H1 (cell line): Measurements from ENCODE around the gene FGF11. TPM values are rescaled to one million over a fixed set of nuclear protein-coding genes. Genes with fewer than 3 reads are reported as not detected.

Source experiments
- CTCF ChIA-PET: fragments of 300-600 bp; sonication (Branson Sonifier 250); formaldehyde crosslinking; loops from one replicate; lab custom pipeline; 2021; ENCODE audit not compliant: partially characterized antibody; lab: Charles Lee
- POLR2A ChIA-PET: fragments of 300-600 bp; sonication (Branson Sonifier 250); formaldehyde crosslinking; loops from one replicate; lab custom pipeline; 2021; ENCODE audit warnings: inconsistent platforms; ENCODE audit not compliant: partially characterized antibody; lab: Charles Lee
- DNase-seq, 2 experiments: peaks; one replicate each; pipeline versions ENCODE4 v3.0.0 to v3.0.0-alpha.2; 2010 to 2022; ENCODE audit warnings: low spot score in 2 of 2, low read depth in 1 of 2, mixed read lengths in 1 of 2
- FAIRE-seq: peaks from 2 replicates; lab custom pipeline; 2011; peaks lifted over from hg19 to GRCh38; lab: Jason Lieb, UNC
- H2AFZ ChIP-seq: 2 replicates; pipeline ENCODE4 v1.8.1; 2012; ENCODE audit warnings: low read length, inconsistent platforms
- H2AK5ac ChIP-seq: 2 replicates; pipeline ENCODE4 v1.6.1; 2013; ENCODE audit warnings: low read depth, low read length
- H2BK120ac ChIP-seq: replicated peaks from 2 replicates; pipeline ENCODE3; 2013; ENCODE audit warnings: low read depth, low read length, inconsistent platforms
- H2BK12ac ChIP-seq: 2 replicates; pipeline ENCODE4 v1.6.1; 2013; ENCODE audit warnings: low read depth, low read length
- H2BK15ac ChIP-seq: 2 replicates; pipeline ENCODE4 v1.6.1; 2013; ENCODE audit warnings: low read length
- H2BK20ac ChIP-seq: 2 replicates; pipeline ENCODE4 v1.6.1; 2013; ENCODE audit warnings: low read length
- H2BK5ac ChIP-seq: 2 replicates; pipeline ENCODE4 v1.6.1; 2013; ENCODE audit warnings: low read depth, low read length
- H3K14ac ChIP-seq: 2 replicates; pipeline ENCODE4 v1.6.1; 2013; ENCODE audit warnings: inconsistent platforms; ENCODE audit not compliant: insufficient read length
- H3K18ac ChIP-seq: 2 replicates; pipeline ENCODE4 v1.6.1; 2013; ENCODE audit warnings: low read length; ENCODE audit errors: extremely low read depth
- H3K23ac ChIP-seq: 2 replicates; pipeline ENCODE4 v1.6.1; 2013; ENCODE audit warnings: inconsistent platforms; ENCODE audit not compliant: insufficient read length
- H3K23me2 ChIP-seq: 2 replicates; pipeline ENCODE4 v1.6.1; 2013; ENCODE audit warnings: low read depth, low read length
- H3K27ac ChIP-seq: 2 replicates; pipeline ENCODE4 v1.6.1; 2011; ENCODE audit warnings: low read depth, low read length, inconsistent platforms
- H3K27me3 ChIP-seq, 4 experiments: replicated peaks in 1 of 4; 1 replicate in 1 of 4; 2 replicates in 3 of 4; pipeline versions ENCODE4 v1.6.1 to v1.8.1; 2011 to 2013; ENCODE audit warnings: low read length in 3 of 4, mild to moderate bottlenecking in 3 of 4, inconsistent platforms in 2 of 4, mixed read lengths in 2 of 4, moderate library complexity in 1 of 4; ENCODE audit not compliant: control insufficient read depth in 3 of 4, insufficient read depth in 3 of 4; ENCODE audit errors: extremely low read depth in 1 of 4
- H3K36me3 ChIP-seq, 4 experiments: 2 replicates each; pipeline versions ENCODE4 v1.6.1 to v1.8.1; 2011 to 2013; ENCODE audit warnings: mild to moderate bottlenecking in 4 of 4, low read length in 3 of 4, moderate library complexity in 2 of 4, control low read depth in 1 of 4, inconsistent platforms in 1 of 4; ENCODE audit not compliant: insufficient read depth in 4 of 4, control insufficient read depth in 2 of 4
- H3K4ac ChIP-seq: replicated peaks from 2 replicates; pipeline ENCODE3; 2013; ENCODE audit warnings: low read length, low read depth, mixed read lengths, inconsistent platforms; ENCODE audit not compliant: insufficient read length
- H3K4me1 ChIP-seq, 4 experiments: replicated peaks in 1 of 4; 1 replicate in 1 of 4; 2 replicates in 3 of 4; pipeline versions ENCODE4 v1.6.1 to v1.8.1; 2011 to 2013; ENCODE audit warnings: low read length in 3 of 4, inconsistent platforms in 2 of 4, mixed read lengths in 1 of 4; ENCODE audit not compliant: insufficient read depth in 4 of 4, control insufficient read depth in 3 of 4
- H3K4me2 ChIP-seq, 2 experiments: 2 replicates each; pipeline versions ENCODE4 v1.6.1 to v1.8.1; 2011 to 2013; ENCODE audit warnings: low read depth in 2 of 2, low read length in 2 of 2, control low read depth in 1 of 2, inconsistent platforms in 1 of 2, mild to moderate bottlenecking in 1 of 2; ENCODE audit not compliant: insufficient read depth in 1 of 2
- H3K4me3 ChIP-seq, 4 experiments: fragments of 200-600, 300-600 bp in 1 of 4; sonication (generic), shearing (Covaris generic), sonication (Bioruptor Twin) in 1 of 4; 2 replicates each; pipeline versions ENCODE4 v1.5.1 to v1.8.1; 2011 to 2016; ENCODE audit warnings: low read length in 4 of 4, low read depth in 3 of 4, control low read depth in 2 of 4, inconsistent platforms in 2 of 4, mild to moderate bottlenecking in 2 of 4, mixed read lengths in 1 of 4, moderate library complexity in 1 of 4; ENCODE audit not compliant: insufficient read depth in 2 of 4; ENCODE audit errors: extremely low read depth in 1 of 4
- H3K56ac ChIP-seq: replicated peaks from 2 replicates; pipeline ENCODE3; 2013; ENCODE audit warnings: low read depth, mild to moderate bottlenecking, mixed read lengths, low read length, inconsistent platforms; ENCODE audit not compliant: insufficient read length
- H3K79me1 ChIP-seq: 2 replicates; pipeline ENCODE4 v1.6.1; 2013; ENCODE audit warnings: low read depth, low read length, control low read depth
- H3K79me2 ChIP-seq, 2 experiments: 2 replicates each; pipeline versions ENCODE4 v1.6.1 to v1.8.1; 2012 to 2013; ENCODE audit warnings: low read length in 2 of 2, mild to moderate bottlenecking in 2 of 2, inconsistent platforms in 1 of 2; ENCODE audit not compliant: insufficient read depth in 2 of 2, control insufficient read depth in 1 of 2
- H3K9ac ChIP-seq, 4 experiments: replicated peaks in 1 of 4; 1 replicate in 1 of 4; 2 replicates in 3 of 4; pipeline versions ENCODE4 v1.6.1 to v1.8.1; 2011 to 2013; ENCODE audit warnings: low read depth in 3 of 4, low read length in 3 of 4, control low read depth in 2 of 4, mild to moderate bottlenecking in 2 of 4, moderate library complexity in 2 of 4, inconsistent platforms in 1 of 4; ENCODE audit errors: extremely low read depth in 1 of 4
- H3K9me3 ChIP-seq, 2 experiments: 2 replicates each; pipeline versions ENCODE4 v1.6.1 to v1.8.1; 2012 to 2013; ENCODE audit warnings: mild to moderate bottlenecking in 2 of 2, moderate library complexity in 2 of 2, control low read depth in 1 of 2, inconsistent platforms in 1 of 2, low read depth in 1 of 2, low read length in 1 of 2, mixed read lengths in 1 of 2; ENCODE audit not compliant: insufficient read depth in 2 of 2
- H4K20me1 ChIP-seq, 2 experiments: replicated peaks in 1 of 2; 2 replicates each; pipeline versions ENCODE3 to v1.8.1; 2011 to 2013; ENCODE audit warnings: inconsistent platforms in 2 of 2, low read length in 2 of 2, mild to moderate bottlenecking in 1 of 2; ENCODE audit not compliant: insufficient read depth in 2 of 2, control insufficient read depth in 1 of 2
- H4K5ac ChIP-seq: 2 replicates; pipeline ENCODE4 v1.6.1; 2013; ENCODE audit warnings: low read length, low read depth, mixed read lengths, inconsistent platforms; ENCODE audit not compliant: insufficient read length
- H4K8ac ChIP-seq: 2 replicates; pipeline ENCODE4 v1.8.0; 2013; ENCODE audit warnings: mild to moderate bottlenecking, moderate library complexity, low read length, inconsistent platforms; ENCODE audit not compliant: insufficient read depth; ENCODE audit errors: extremely low read depth
- H4K91ac ChIP-seq: replicated peaks from 2 replicates; pipeline ENCODE3; 2013; ENCODE audit warnings: low read length, mixed read lengths, inconsistent platforms; ENCODE audit not compliant: insufficient read length
- SIN3A ChIP-seq, 2 experiments: IDR thresholded peaks in 1 of 2; conservative IDR thresholded peaks in 1 of 2; 2 replicates each; pipeline ENCODE4 v1.6.1; 2011 to 2012; ENCODE audit warnings: low read length in 2 of 2, improper control_type of control experiment in 1 of 2, low read depth in 1 of 2, mild to moderate bottlenecking in 1 of 2
- whole genome bisulfite sequencing, 2 experiments: shearing (Covaris generic) in 1 of 2; methylation state at CpG; one replicate each; pipeline versions ENCODE4 v1.1.6 to v1.1.7; 2013 to 2015; ENCODE audit warnings: low lambda C conversion rate in 2 of 2, mixed read lengths in 2 of 2, inconsistent platforms in 1 of 2, low coverage in 1 of 2, missing lambda C conversion rate in 1 of 2; ENCODE audit not compliant: insufficient replicate concordance in 2 of 2, insufficient coverage in 1 of 2, insufficient read length in 1 of 2; ENCODE audit errors: extremely low coverage in 1 of 2, missing lambda C conversion rate in 1 of 2; 5-methylcytosine and 5-hydroxymethylcytosine counted together
- polyA plus RNA-seq, 7 experiments: library from polyadenylated mRNA; depleted of rRNA in 3 of 7; stranded (reverse) in 5 of 7; unstranded in 2 of 7; fragments of >200 nt in 5 of 7; fragments of 200-250 nt in 2 of 7; gene quantifications; 1 replicate in 5 of 7; 2 replicates in 1 of 7; 4 replicates in 1 of 7; pipeline versions ENCODE4 v1.2.1 to v1.2.3, GENCODE V29; 2011 to 2013; ENCODE audit warnings: missing spikeins in 2 of 7, mixed read lengths in 2 of 7
- total RNA-seq: library from RNA; stranded (reverse); fragmentation: NEBNext Ultra II Directional; extraction: Animal tissue kit (Norgen Biotek cat#: 25700); gene quantifications from 2 replicates; pipeline ENCODE4 v1.2.1, GENCODE V29; 2021

FGF11 gene
- total and polyA plus RNA-seq, 2 of the 8 experiments (the other 6 are each of a cell fraction or from before 2014, with no cell fraction given) = 11.8 to 26.1 TPM

- Histone ChIP-seq H3K23me2 (no peaks in the 10 kb centered on the region), H3K9me3 (no peaks in the 10 kb centered on the region), H2BK12ac (no peak within 1 kb of the TSS), H3K9ac (no peak within 1 kb of the TSS), H4K8ac (peak within 1 kb of the TSS; percentile 51; the same call in 1 of the 2 replicates), H2BK5ac (no peak within 1 kb of the TSS), H2AFZ (no peak within 1 kb of the TSS), H2BK20ac (no peak within 1 kb of the TSS), H2BK120ac (no peak within 1 kb of the TSS), H4K91ac (no peak within 1 kb of the TSS), H3K4me3 (no peak within 1 kb of the TSS), H3K4me1 (peaks cover 0 to 3% (median 0%) of the 10 kb centered on the region in 4 experiments; a peak in 1 of 7 replicates), H2BK15ac (no peak within 1 kb of the TSS), H3K27me3 (no peaks in the 10 kb centered on the region; a peak in 1 of 7 replicates), H3K4me2 (no peak within 1 kb of the TSS), H3K18ac (no peak within 1 kb of the TSS), H3K27ac (no peak within 1 kb of the TSS), H3K23ac (no peak within 1 kb of the TSS), H3K79me2 (no peaks in the 10 kb centered on the region), H3K56ac (no peak within 1 kb of the TSS), H3K79me1 (no peaks in the 10 kb centered on the region), H2AK5ac (no peak within 1 kb of the TSS), H4K5ac (no peak within 1 kb of the TSS), H3K14ac (no peak within 1 kb of the TSS), H4K20me1 (peaks cover 0 to 4% of the 10 kb centered on the region in 2 experiments), H3K4ac (no peak within 1 kb of the TSS), H3K36me3 (no peaks in the 10 kb centered on the region)
- FAIRE-seq = no peak
- WGBS, 2 experiments = 88% methylated on average over 7 of the region's 7 CpGs; no CpG with 5 or more reads in 1 of the 2 experiments
- DNase-seq = no peak
- ChIA-PET POLR2A (interaction anchor here (0.8 to 2.6 kb wide), 3 partner anchors 8 to 58 kb away, joined by 3 to 13 read pairs (median 3); partner anchors contain the start of genes POLR2A and TMEM102), CTCF (interaction anchor here (0.6 to 3.3 kb wide), 3 partner anchors 11 to 51 kb away, joined by 3 to 17 read pairs (median 3); partner anchors contain the start of gene TMEM102)
- TF ChIP-seq SIN3A (conservative IDR thresholded peaks at IDR 0.05 in 1 of 2, IDR thresholded peaks at IDR 0.05 in 1 of 2; ENCODE audit: low read depth in 1 of 2, low read length in 2 of 2) = no peak
These were observed 14.0 kb upstream of the FGF11 start, which contains the start of gene SPEM2 for GRCh38 chr17:7425316-7425715. TSS of gene SPEM2 (plus strand) at chr17:7425616. CDS start at chr17:7425689, 73 bp downstream.
